Measurements from ENCODE around the gene KNDC1.
"Not testable (repeated sequence)": the region's sequence is repeated elsewhere in the genome, so short reads cannot be mapped to it uniquely, and the experiment has no call there.

Gene KNDC1

DNA sequence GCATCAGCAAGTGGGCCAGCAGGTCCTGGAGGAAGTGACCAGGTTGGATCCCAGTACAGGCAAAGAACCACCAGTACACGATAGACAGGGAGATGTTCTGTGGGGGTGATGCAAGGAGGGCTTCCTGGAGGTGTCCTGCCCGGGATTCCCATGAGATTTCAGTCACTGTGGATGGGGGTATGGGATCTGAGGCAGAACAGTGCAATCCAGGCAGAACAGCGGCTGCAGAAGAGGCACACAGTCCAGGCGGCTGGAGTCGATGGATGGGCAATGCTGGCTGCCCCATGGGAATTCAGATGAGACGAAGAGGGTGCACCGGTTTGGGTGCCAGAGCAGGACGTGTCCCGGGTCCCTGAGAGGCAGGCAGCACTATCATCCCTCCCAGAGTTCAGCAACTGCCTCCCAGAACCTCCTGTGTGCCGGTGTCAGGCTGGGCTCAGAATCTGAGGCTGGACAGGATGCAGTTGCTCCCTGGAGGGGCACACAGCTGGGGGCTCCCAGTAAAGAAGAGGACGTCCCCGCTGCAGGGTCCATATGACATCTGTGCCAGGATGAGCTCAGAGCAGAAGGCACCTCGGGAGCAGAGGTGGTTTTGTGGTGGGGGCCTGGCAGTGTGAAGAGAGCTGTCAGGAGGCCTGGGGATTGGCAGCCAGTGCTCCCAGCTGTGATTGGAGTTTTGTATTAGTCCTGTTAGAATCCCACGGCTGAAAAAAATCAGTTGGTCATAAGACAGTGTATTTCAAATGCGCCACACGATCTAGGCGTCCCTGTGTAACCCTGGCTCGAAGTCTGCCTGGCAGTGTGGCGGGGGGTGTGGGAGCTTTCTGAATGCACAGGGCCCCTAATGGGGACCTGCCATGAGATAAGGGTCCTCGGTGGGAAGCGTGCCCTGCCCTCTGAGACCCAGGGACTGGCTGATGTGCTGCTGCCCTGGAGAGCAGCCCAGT, 3.2 kb downstream of the KNDC1 start:
- no peak for DNase-seq

DNA sequence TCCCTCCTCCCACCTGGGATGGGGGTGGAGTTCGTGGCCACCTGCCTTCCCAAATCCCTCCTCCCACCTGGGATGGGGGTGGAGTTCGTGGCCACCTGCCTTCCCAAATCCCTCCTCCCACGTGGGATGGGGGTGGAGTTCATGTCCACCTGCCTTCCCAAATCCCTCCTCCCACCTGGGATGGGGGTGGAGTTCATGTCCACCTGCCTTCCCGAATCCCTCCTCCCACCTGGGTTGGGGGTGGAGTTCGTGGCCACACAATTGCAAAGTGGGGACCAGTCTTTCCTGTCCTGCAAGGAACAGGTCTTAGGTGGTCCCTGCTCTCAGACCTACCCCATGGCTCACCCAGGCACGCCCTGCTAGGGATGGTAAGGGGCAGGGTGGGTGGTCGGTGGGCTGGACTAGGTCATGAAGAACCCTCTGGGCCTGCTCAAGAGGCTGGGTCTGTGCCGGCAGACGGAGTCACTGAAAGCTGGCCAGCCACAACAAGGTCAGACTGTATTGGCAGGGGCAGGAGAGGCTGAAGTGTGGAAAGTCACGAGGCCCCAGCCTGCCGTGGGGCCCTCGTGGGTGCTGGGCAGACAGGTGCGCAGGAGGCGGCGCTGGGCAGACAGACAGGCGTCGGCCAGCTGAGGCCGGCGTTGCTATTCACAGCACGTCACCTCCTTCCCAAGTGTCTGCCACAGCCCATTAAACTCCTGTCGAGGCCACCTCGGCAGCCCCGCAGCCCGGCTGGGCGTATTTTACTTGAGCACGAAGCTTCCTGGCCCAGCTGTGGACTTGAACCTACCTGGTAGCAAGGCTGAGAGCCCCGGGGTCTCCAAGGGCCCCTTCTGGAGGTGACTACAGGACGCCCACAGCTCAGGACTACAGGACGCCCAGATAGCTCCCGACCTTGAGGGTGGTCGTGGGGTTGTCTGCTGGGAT, 4.1 kb downstream of the KNDC1 start:
- DNase-seq = peak in 2 of 3 experiments; percentile 24 to 64

DNA sequence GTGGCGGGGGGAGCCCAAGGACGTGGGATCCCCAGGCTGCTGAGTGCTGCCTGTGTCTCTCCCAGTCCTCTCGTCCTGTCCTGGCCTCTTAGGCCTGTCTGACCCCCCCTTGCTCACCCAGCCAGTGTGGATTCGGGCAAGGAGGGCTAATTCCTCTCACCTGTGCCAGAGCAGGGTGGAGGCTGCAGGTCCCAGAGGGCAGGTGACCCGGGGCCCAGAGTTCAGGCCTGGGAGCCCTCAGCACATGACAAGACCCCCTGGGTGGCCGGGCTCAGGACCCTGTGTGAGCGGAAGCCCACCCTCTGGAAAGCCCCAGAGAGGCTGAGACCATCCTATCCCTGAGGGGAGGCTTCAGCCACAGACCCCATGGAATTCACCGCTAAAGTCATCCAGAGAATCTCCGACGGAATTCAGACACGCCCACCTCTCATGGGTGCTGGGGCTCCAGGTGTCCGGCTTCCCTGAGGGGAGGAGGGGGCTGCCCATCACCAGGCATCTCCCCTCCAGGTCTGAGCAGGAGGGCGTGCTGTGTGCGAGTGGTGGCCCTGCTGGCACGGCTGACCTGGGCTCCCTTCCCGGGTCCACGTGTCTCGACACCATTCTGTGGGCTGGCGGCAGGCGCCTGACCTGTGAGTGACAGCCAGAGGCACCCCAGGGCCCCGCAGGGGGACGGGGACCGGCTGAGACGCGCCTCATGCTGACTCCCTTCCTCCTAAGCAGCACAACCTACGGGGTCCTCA, 5.0 kb downstream of the KNDC1 start:
- DNase-seq = no peak

DNA sequence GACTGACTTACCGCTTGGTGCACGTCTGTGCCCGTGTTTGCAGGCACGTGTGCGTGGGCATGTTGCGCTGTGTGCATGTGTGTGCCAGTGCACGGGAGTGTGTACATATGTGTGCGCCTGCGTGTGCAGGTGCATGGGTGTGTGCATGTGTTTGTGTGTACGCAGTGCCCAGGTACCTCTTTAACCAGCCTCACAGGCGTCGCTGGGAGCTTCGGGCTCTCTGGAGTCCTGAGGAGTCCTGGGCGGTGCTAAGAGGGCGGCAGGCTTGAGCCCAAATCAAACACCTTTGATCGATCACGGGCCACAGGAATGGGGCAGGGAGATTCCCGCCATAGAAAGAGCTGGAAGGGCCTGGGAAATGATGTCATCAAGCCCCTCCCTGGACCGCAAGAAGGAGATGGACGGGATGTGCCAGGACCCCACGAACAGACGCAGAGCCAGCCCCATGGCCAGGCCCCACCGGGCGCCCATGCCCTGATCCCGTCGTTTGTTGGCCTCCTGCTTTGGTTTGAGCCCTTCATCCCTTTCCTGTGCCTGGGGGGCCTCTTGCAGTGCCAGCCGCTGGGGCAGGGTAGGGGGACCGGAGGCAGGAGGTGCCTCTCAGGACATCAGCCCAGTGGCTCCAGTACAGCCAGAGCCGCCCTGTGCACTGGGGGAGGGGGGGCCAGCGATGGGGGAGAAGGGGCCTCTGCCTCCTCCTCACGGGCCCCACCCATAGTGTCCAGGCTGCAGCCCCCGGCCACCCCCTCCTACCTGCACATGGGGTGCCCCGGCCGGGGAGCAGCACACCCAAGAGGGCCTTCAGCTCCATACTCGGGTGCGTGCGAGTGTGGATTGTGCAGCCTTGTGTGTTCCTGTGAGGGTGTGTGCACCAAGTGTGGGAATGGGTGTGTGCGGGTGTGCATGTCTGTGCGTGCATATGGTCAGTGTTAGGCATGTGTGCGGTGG, 5.8 kb downstream of the KNDC1 start:
- DNase-seq = no peak

DNA sequence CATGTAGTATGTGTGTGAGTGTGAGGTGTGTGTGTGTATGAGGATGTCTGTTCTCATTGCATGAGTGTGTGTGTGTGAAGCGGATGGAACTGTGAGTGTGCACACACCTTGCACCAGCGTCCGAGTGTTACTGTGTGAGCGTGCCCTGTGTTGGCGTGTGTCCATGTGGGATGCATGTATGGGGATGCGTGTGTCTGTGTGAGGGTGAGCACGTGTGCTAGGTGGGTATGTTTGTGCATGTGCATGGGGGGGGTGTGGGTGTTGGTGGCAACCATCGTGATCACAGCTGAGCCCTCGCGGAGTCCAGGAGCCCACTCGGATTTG, 6.4 kb downstream of the KNDC1 start:
- no peak for DNase-seq

DNA sequence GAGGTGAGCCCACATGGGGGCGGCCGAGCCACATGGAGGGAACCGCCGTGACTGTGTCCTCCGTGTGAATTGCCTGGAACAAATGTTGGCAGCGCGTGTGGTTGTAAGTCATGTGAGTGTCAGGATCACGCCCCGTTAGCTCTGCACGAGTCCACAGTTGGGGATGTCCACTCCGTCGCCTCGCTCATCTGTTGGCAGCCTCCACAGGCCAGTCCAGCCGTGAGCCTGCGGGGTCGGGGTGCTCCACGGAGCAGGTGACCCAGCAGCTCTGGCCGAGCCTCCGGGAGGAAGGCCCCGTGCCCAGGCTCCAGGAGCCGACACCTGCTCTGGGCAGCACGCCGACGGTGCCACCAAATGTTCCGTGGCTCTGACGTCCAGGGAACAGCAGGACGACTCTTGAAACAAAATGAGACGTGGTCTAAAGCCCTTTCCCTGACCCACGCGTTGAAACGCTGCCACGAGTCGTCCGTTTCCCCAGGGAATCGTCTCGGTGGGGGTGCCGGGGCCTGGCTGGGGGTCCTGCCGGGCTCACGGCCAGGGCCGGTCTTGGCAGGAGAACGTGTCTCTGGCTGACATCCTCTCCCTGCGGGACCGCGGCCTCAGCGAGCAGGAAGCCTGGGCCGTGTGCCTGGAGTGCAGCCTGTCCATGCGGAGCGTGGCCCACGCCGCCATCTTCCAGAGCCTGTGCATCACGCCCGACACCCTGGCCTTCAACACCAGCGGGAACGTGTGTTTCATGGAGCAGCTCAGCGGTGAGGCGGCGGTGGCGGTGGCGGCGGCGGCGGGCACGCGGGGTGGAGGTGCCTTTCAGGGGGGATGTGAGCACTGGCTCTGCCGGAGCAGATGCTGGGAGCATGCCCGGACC, 7.0 kb downstream of the KNDC1 start:
- no peak for DNase-seq

DNA sequence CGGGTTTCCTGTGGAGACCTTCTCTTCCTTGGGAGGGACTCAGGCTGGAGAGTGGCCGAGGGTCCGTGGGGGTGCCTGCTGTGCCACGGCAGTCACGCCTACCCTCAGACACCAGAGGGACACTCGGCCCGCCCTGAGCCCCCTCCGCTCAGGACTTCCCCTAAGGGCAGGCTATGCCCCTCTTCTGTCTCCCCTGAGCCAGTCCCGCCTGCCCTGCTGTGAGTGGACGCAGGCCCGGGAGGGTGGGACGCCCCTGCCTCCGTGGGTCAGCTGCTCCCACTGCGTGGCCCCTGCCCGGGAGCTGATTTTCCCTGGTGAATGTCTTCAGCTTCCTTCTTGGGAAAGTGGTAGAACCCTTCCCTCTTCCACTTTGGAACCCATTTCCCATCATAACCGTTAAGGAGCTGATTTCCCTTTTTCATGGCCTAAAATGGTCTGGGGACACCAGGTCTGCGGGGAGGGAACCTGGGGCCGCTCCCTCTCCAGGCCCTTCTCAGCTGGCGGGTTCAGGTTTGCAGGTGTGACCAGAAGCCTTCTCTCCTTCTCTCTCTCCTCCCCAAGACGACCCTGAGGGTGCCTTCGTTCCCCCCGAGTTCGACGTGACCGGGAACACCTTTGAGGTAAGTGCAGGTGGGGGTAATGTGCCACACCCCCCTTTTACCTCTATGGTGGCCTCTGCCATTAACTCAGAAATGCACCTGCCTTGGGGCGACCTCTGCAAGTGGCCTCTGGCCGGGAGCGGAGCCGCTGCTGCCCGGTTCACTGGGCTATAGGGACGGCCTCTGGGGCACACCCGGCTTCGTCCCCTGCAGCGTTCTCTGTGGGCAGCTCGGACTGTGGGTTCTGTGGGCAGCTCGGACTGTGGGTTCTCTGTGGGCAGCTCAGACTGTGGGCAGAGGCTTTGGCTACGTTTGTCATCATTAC, 7.9 kb downstream of the KNDC1 start:
- no peak for DNase-seq

DNA sequence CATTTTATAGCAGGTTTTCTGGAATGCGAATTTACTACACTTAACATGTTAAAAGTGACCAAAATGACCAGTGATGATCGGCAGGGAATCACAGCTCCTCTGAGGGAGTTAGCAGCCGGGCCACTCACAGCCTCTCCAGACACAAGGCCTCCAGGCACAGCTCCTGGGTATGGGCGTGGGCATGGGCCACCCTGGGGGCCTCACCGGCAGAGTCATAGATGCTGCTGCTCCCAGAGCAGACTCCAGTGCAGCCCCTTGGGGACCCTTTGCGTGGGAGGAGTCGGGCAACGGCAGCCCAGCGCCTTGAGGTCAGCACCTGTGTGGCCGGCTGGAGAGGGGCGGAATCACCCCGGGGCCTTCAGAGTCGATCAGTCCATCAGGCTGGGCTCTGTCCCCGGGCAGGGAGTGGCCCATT, 8.6 kb downstream of the KNDC1 start:
- DNase-seq = no peak

DNA sequence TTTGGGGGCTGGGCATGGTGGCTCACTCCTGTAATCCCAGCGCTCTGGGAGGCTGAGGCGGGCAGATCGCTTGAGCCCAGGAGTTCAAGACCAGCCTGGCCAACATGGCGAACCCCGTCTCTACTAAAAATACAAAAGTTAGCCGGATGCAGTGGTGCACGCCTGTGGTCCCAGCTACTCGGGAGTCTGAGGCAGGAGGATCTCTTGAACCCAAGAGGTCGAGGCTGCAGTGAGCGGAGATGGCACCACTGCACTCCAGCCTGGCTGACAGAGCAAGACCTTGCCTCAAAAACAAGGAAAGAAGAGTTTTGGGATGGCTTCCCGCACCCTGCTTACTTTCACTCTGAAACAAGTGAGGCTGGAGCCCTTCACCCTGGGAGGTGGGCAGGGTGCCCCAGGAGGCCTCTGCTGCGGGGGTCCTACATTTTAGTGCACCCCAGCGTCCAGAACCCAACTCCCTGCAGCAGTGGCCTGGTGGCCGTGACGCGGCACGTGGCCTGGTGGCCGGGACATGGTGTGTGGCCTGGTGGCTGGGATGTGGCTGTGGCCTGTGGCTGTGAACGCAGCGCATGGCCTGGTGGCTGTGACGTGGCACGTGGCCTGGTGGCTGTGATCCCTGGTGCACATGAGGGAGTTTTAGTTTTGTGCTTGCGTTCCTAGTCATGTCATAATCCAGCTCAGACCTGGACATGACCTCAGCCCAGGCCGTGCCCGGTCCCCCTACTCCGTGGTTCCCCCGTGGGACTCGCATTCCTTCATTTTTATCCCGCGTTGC, 9.3 kb downstream of the KNDC1 start:
- no peak for DNase-seq

DNA sequence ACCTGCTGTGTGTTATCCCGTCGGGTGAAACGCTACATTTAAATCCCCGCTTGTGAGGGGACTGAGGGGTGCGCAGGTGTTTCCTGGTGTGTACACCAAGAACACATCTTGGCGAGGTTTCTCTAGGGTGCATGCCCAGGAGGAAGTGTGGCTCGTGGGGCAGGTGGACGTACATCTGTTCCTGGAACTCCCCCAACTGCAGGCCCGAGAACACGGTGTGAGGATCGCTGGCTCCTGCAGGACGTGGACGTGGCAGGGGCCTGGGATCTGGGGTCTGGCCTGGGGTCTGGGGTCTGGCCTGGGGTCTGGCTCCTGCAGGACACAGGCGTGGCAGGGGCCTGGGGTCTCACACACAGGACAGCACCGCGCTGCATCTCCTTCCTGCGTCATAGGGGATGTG, 10.1 kb downstream of the KNDC1 start:
- no peak for DNase-seq

DNA sequence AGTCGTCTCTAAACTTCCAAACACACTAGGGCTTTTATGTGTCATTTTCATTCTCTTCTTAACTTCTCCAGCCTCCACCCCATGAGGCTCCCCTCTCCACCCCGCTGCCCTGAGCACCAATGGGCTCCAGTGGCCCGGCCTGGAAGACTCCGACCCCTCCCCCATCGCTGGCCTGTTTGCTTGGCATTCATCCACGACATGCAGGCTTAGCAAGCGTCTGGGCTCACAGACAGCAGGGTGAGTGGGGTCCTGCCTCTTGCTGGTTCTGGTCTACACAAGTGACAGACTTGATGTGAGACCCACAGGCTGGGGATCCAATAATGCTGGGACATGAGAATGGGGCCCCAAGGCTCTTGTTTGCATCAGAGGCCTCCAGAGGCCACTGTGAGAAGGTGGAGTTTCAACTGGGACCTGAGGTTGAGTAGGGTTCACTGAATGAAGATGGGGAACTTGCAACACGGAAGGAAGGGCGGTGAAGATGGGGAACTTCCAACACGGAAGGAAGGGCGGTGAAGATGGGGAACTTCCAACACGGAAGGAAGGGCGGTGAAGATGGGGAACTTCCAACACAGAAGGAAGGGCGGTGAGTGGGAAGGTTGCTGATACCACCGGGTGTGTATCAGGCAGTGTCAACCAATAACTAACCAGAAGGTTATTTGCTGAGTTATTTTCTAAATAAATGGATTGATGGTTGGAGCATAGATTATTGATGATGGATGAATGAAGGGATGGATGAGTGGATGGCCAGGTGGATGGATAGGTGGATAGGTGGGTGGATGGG, 14.0 kb downstream of the KNDC1 start:
- DNase-seq = no peak

DNA sequence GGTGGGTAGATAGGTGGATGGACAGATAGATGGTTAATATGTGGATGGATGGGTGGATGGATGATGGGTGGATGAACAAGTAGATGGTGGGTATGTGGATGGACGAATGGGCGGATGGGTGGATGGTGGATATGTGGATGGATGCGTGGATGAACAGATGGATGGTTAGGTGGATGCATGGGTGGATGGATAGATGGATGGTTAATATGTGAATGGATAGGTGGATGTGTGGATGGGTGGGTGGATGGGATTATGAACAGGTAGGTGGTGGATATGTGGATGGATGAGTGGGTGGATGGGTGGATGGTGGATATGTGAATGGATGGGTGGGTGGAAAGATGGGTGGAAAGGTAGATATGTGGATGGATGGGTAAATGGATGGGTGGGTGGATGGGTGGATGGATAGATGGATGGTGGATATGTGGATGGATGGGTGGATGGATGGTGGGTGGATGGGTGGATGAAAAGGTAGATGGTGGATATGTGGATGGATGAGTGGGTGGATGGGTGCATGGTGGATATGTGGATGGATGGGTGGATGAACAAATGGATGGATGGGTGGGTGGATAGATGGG, 14.8 kb downstream of the KNDC1 start:
- DNase-seq = no peak

DNA sequence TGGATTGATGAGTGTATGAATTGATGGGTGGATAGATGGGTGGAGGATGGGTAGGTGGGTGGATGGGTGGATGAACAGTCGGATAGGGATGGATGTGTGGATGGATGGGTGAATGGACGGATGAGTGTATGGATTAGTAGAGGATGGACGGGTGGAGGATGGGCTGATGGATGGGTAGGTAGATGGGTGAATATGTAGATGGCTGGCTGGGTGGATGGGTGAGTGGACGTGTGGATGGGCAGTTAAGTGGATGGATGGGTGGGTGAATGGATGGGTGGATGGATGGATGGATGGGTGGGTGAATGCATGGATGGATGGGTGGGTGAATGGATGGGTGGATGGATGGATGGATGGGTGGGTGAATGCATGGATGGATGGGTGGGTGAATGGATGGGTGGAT, 15.6 kb downstream of the KNDC1 start:
- DNase-seq = not testable (repeated sequence)

DNA sequence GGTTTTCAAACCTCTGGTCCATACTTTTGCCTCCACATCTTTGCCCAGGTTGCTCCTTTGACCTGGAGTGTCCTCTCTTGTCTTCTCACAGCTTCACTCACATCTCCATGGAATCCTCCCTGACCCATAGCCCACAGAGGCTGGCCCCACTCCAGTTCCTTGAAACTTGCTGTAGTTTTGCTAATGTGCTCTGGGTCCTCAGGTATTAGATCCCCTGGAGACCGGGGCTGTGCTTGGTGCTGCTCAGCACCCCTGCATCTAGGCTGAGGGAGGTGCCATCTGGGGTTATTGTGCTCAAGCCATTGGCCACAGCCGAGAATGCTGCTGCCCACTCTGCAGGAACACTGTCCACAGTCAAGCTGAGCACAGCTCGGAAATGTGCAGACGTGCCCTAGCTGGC, 16.5 kb downstream of the KNDC1 start:
- no peak for DNase-seq

DNA sequence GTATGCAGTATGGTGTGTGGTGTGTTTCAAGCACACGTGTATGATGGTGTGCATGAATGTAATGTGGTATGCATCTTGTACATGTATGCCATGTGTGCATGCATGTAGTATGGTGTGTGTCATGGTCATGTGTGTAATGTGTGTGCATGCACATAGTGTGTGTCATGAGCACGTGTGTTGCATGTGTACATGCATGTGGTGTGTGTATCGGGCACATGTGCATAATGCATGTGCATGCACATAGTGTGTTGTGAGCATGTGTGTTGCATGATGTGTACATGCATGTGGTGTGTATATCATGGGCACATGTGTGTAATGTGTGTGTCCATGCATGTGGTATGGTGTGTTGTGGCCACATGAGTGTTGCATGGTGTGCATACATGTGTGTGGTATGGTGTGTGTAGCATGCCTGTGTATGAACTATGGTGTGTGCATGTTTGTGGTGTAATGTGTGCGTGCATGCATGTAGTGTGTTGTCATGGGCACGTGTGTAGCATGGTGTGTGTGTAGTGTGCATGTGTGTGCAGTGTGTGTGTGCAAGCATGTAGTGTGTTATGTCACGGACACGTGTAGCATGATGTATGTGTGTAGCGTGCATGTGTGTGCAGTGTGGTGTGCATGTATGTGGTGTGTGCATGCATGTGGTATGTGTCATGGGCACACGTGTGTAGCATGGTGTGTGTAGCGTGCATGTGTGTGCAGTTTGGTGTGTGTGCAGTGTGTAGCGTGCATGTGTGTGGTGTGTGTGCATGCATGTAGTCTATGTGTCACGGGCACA, 17.6 kb downstream of the KNDC1 start:
- DNase-seq = no peak

DNA sequence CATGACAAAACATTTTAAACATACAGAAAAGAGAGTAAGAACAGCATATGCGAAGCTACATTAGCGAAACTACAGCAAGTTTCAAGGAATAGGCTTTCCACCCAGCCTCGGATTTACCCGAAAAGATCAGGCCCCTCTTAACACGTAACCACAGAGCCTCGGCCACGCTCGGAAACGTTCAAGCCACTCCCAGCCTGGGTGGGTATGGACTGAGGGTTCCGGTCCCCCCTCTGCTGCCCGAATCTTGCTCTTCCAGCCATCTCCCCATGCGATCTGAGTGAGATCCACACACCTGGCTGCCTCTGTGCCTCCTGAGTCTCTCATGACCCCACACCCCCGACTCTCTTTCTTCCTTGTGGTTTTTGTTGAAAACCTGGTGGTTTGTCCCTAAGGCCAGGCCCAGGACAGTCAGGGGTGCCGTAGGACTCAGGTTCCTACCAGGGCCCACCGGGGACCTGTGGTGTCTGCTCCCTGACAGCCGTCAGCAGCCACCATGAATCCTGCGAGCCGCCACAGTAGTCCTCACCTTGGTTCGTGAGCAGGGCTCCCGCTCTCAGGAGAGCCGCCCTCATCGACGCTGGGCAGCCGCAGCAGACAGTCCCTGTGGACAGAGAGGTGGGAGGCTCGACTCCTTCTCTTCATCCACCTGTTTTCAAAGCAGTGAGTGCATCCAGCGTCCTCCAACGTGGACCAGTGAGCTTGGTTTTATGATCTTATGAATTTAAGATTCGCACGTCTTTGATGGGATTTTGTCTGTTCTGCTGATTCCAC, 18.5 kb downstream of the KNDC1 start:
- DNase-seq = no peak

Data from NCI-H1417 (cell line).